ENCODE data around the gene HACD2. TPM values are rescaled to one million over a fixed set of nuclear protein-coding genes. Genes with fewer than 3 reads are reported as not detected.

The HACD2 gene
- total RNA-seq, 2 donors from 2014 or later: 18.8 to 22.6 TPM

DNA sequence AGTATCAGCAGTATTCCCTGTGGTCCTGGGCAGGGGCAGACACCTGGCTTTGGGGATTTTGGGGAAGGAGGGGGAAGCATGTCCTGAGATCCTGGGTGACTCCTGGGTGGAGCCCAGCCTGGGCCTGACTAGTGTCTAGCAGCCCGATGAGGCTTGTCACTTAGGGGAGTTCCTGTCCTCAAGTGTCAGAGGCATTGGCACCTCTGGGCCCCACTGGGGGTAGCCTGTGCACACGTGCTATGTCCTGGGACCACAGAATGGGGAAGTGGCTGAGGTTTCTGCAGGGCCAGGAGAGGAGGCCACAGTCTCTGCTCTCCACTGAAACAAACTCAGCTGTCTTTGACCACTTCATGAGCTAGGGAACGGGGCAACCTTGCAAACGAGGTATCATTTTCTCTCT, 104.4 kb downstream of the HACD2 start:
- H3K4me1 ChIP-seq (ENCODE audit: control insufficient read depth in 1 of 2, low read depth in 2 of 2): no peaks in the 10 kb centered on the region
- no peaks in the 10 kb centered on the region for H3K27me3 ChIP-seq (replicated peaks; ENCODE audit: insufficient read depth)
- TF ChIP-seq, protein P1, sequence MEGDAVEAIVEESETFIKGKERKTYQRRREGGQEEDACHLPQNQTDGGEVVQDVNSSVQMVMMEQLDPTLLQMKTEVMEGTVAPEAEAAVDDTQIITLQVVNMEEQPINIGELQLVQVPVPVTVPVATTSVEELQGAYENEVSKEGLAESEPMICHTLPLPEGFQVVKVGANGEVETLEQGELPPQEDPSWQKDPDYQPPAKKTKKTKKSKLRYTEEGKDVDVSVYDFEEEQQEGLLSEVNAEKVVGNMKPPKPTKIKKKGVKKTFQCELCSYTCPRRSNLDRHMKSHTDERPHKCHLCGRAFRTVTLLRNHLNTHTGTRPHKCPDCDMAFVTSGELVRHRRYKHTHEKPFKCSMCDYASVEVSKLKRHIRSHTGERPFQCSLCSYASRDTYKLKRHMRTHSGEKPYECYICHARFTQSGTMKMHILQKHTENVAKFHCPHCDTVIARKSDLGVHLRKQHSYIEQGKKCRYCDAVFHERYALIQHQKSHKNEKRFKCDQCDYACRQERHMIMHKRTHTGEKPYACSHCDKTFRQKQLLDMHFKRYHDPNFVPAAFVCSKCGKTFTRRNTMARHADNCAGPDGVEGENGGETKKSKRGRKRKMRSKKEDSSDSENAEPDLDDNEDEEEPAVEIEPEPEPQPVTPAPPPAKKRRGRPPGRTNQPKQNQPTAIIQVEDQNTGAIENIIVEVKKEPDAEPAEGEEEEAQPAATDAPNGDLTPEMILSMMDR (IDR thresholded peaks at IDR 0.05): no peak
- DNase-seq (ENCODE audit: low spot score) (no peak), ATAC-seq (ENCODE audit: insufficient number of reproducible peaks, low FRiP score, low read depth) (no peak)
- no peak overlapping the region for H3K27ac ChIP-seq
- no peaks in the 10 kb centered on the region for H3K36me3 ChIP-seq
- H3K9me3 ChIP-seq: no peaks in the 10 kb centered on the region
- H3K4me3 ChIP-seq: no peak overlapping the region

DNA sequence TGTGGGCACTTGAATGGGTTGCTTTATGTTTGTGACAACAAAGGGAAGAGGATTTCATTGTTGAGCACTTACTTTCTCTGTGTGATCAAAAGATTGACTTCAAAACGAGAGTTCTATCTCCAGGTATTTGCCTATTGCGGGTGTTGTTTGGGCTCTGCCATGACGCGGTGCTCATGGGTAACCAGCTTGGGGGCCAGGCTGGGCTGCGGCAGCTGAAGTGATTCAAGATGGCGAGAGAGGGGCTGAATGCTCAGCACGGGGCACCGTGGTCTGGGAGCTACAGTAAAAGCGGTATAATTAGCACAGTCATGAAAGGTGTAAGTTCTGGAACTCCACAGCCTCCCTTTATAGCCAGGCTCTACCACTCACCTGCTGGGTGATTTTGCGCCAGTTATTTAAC, 105.0 kb downstream of the HACD2 start:
- Histone ChIP-seq H3K4me3 (no peak overlapping the region), H3K27me3 (replicated peaks; ENCODE audit: insufficient read depth) (no peaks in the 10 kb centered on the region), H3K9me3 (no peaks in the 10 kb centered on the region), H3K36me3 (no peaks in the 10 kb centered on the region), H3K4me1 (ENCODE audit: control insufficient read depth in 1 of 2, low read depth in 2 of 2) (no peaks in the 10 kb centered on the region), H3K27ac (no peak overlapping the region)
- DNase-seq (ENCODE audit: low spot score) (no peak), ATAC-seq (ENCODE audit: insufficient number of reproducible peaks, low FRiP score, low read depth) (no peak)
- TF ChIP-seq, protein P1 (IDR thresholded peaks at IDR 0.05): no peak

DNA sequence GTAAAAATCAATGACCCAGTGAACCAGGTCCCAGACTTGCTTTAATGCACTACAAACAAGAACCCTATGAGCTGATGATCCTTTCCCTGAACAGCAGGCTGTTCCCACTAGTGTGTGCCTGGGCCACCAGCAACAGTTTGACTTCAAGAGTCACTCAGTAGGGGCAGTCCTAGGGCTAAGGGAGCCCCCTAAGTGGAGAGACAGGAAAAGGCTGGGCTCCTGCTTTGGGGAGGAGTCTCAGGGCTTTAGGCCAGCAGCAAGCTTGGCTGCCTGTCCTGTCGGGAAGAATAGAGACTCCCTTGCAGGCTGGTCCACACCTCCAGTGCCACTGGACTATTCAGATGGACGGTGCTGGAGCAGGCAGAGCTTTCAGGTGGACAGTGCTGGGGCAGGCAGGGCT, 106.5 kb downstream of the HACD2 start:
- Histone ChIP-seq H3K9me3 (no peaks in the 10 kb centered on the region), H3K4me3 (no peak overlapping the region), H3K4me1 (ENCODE audit: control insufficient read depth in 1 of 2, low read depth in 2 of 2) (no peaks in the 10 kb centered on the region), H3K27me3 (replicated peaks; ENCODE audit: insufficient read depth) (no peaks in the 10 kb centered on the region), H3K27ac (no peak overlapping the region), H3K36me3 (no peaks in the 10 kb centered on the region)
- DNase-seq (ENCODE audit: low spot score): no peak
- ATAC-seq (ENCODE audit: insufficient number of reproducible peaks, low FRiP score, low read depth): no peak
- TF ChIP-seq, protein P1 (IDR thresholded peaks at IDR 0.05): no peak

DNA sequence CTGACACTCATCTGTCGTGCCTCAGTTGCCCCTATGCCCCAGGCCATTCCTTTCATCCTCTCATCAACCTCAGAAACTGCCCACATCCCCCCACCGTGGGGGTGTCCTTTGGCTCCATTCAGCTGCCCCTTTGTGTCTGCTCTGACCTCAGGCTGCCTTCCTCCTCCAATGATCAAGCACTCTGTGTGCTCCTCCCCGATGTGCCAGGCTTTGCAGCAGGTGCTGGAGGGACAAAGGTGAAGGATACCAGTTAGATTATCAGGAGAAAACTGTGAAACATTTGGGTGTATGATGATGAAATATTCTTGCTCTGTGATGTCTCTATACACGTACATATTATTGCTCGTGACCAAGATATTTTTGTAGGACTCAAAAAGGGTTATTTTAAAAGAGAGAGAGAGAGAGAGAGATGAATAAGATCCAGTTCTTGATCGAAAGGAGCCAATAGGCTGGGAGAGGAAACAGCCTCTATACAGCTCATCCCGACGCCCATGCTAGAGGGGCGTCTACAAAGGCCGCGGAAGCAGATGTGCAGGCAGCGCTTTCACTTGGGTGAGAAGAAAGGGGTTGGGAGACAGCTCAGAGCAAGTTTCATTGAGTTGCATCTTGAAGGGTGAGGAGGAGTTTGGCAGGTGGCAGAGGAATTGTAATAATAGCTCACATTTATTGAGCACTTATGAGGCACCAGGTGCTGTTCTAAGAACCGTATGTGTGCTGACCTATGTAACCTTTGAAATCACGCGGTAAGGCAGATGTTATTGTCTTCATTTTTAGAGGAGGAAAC, 107.7 kb downstream of the HACD2 start:
- Histone ChIP-seq H3K4me3 (no peak overlapping the region), H3K9me3 (no peaks in the 10 kb centered on the region), H3K27me3 (replicated peaks; ENCODE audit: insufficient read depth) (no peaks in the 10 kb centered on the region), H3K4me1 (ENCODE audit: control insufficient read depth in 1 of 2, low read depth in 2 of 2) (no peaks in the 10 kb centered on the region), H3K36me3 (no peaks in the 10 kb centered on the region), H3K27ac (no peak overlapping the region)
- no peak for ATAC-seq (ENCODE audit: insufficient number of reproducible peaks, low FRiP score, low read depth)
- no peak for DNase-seq (ENCODE audit: low spot score)
- TF ChIP-seq, protein P1 (IDR thresholded peaks at IDR 0.05): no peak

DNA sequence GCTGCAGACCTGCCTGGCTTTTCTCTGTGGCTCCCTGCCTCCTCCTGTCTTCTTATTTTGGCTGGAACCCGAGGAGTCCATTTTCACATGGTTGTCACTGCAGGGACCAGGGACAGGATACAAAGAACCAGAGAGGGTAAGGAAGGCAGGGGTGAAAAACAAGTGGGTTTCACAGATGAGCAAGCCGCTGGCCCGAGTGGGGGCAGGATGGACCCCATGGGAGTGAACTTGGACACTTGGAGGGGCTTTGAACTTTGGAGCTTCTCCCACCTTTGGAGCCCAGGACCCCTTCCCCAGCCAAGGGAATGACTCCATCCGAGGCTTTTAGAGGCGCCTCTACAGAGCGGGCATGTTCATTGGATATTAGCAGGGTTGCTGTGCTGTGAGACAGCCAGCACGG, 109.1 kb downstream of the HACD2 start:
- Histone ChIP-seq H3K27ac (no peak overlapping the region), H3K4me3 (no peak overlapping the region), H3K36me3 (no peaks in the 10 kb centered on the region), H3K27me3 (replicated peaks; ENCODE audit: insufficient read depth) (no peaks in the 10 kb centered on the region), H3K4me1 (ENCODE audit: control insufficient read depth in 1 of 2, low read depth in 2 of 2) (no peaks in the 10 kb centered on the region), H3K9me3 (no peaks in the 10 kb centered on the region)
- TF ChIP-seq, protein P1 (IDR thresholded peaks at IDR 0.05): no peak
- no peak for DNase-seq (ENCODE audit: low spot score)
- no peak for ATAC-seq (ENCODE audit: insufficient number of reproducible peaks, low FRiP score, low read depth)

Data from thoracic aorta (tissue), 2 donors.